Left ventricle myocardium superior (tissue), 1 donor: ENCODE data around the gene SH3BP4. TPM values are rescaled to one million over a fixed set of nuclear protein-coding genes. Genes with fewer than 3 reads are reported as not detected.
A peak's percentile ranks its signal among the peaks of the same experiment; 100 is the strongest.

Source experiments
- ATAC-seq: fragments of 200-7000 bp; cut with Tn5 transposase; one replicate; pipeline ENCODE4 v1.9.1; 2020; ENCODE audit warnings: mild to moderate bottlenecking, moderate library complexity
- DNase-seq: peaks from one replicate; pipeline ENCODE4 v3.0.0-alpha.2; 2020
- intact Hi-C: fragments of 100-400 bp; cut with micrococcal nuclease; formaldehyde crosslinking; loops from one replicate; pipeline ENCODE4 v1.11.0; 2022
- total RNA-seq: library from RNA; stranded (reverse); fragmentation: NEBNext Ultra II Directional; extraction: Animal tissue kit (Norgen Biotek cat#: 25700); gene quantifications from one replicate; pipeline ENCODE4 v1.2.1, GENCODE V29; 2021
- donor health status: DM: no; HTN: yes; CAD: no; lungs with severe emphysema.

Gene SH3BP4
- total RNA-seq, 1 donor from 2014 or later: 8.3 TPM

- intact Hi-C loops: no loop called here
- no peak for ATAC-seq
- no peak for DNase-seq
Observed at GRCh38 chr2:234961784-234962183, 10.0 kb downstream of the SH3BP4 start.

GRCh38 chr2:234963773-234964615, 12.2 kb downstream of the SH3BP4 start:
- ATAC-seq (no peak), DNase-seq (no peak)
- intact Hi-C loops: no loop called here

- ATAC-seq (no peak), DNase-seq (no peak)
- intact Hi-C loops: no loop called here
Observed at GRCh38 chr2:234964631-234965461, 13.0 kb downstream of the SH3BP4 start.

GRCh38 chr2:234966340-234966739, 14.5 kb downstream of the SH3BP4 start:
- DNase-seq (no peak), ATAC-seq (no peak)
- intact Hi-C loops: no loop called here

- ATAC-seq: no peak
- no peak for DNase-seq
- intact Hi-C loops: no loop called here
Observed at GRCh38 chr2:234967201-234967869, 15.5 kb downstream of the SH3BP4 start.

- intact Hi-C loops: no loop called here
Observed at GRCh38 chr2:234967870-234968208, 16.0 kb downstream of the SH3BP4 start.

GRCh38 chr2:234968631-234969305, 17.0 kb downstream of the SH3BP4 start:
- DNase-seq (no peak), ATAC-seq (no peak)
- intact Hi-C loops: no loop called here

More at GRCh38 chr2:234967870-234968208, 16.0 kb downstream of the SH3BP4 start:
- DNase-seq: no peak
- ATAC-seq: no peak

- intact Hi-C loops: no loop called here
- no peak for DNase-seq
- ATAC-seq: no peak
Observed at GRCh38 chr2:234969306-234970098, 17.7 kb downstream of the SH3BP4 start.

- intact Hi-C loops: no loop called here
- DNase-seq (no peak), ATAC-seq (no peak)
Observed at GRCh38 chr2:234970099-234970440, 18.3 kb downstream of the SH3BP4 start.

- ATAC-seq: no peak
- intact Hi-C loops: no loop called here
- DNase-seq: no peak
Observed at GRCh38 chr2:234970477-234970882, 18.7 kb downstream of the SH3BP4 start.

GRCh38 chr2:234971496-234971895, 19.7 kb downstream of the SH3BP4 start:
- ATAC-seq (no peak), DNase-seq (no peak)
- intact Hi-C loops: no loop called here

GRCh38 chr2:234973008-234973407, 21.2 kb downstream of the SH3BP4 start:
- no peak for ATAC-seq

GRCh38 chr2:234974501-234975385, 22.9 kb downstream of the SH3BP4 start:
- intact Hi-C loops: no loop called here
- ATAC-seq: peak; percentile 60
- no peak for DNase-seq

More at GRCh38 chr2:234973008-234973407, 21.2 kb downstream of the SH3BP4 start:
- DNase-seq: no peak
- intact Hi-C loops: no loop called here

- DNase-seq (no peak), ATAC-seq (no peak)
- intact Hi-C loops: no loop called here
Observed at GRCh38 chr2:234975611-234976010, 23.8 kb downstream of the SH3BP4 start.

GRCh38 chr2:234976479-234977227, 24.8 kb downstream of the SH3BP4 start:
- ATAC-seq (no peak), DNase-seq (no peak)
- intact Hi-C loops: no loop called here

GRCh38 chr2:234977228-234977679, 25.4 kb downstream of the SH3BP4 start:
- intact Hi-C loops: no loop called here
- DNase-seq (no peak), ATAC-seq (no peak)
